DND-41 (cell line): ENCODE results near the gene PRKCZ.

ENCODE experiments used
- ATAC-seq: fragments of 200-7000 bp; cut with Tn5 transposase; 3 replicates; pipeline ENCODE4 v1.9.1; 2021; ENCODE audit warnings: low read depth; ENCODE audit not compliant: insufficient read depth
- DNase-seq: peaks from one replicate; pipeline ENCODE4 v3.0.0-alpha.2; 2020
- H2AFZ ChIP-seq: 2 replicates; pipeline ENCODE4 v1.6.0; 2012; ENCODE audit warnings: low read depth, low read length
- H3K27ac ChIP-seq: 2 replicates; pipeline ENCODE4 v1.5.1; 2012; ENCODE audit warnings: low read length, inconsistent platforms
- H3K27me3 ChIP-seq: fragments of 200-600 bp; sonication (generic); 2 replicates; pipeline ENCODE4 v1.6.0; 2012; ENCODE audit warnings: low read length, mild to moderate bottlenecking, inconsistent platforms; ENCODE audit not compliant: insufficient read depth, poor library complexity
- H3K36me3 ChIP-seq: 2 replicates; pipeline ENCODE4 v1.5.1; 2012; ENCODE audit warnings: low read length, inconsistent platforms; ENCODE audit not compliant: insufficient read depth
- H3K4me1 ChIP-seq: 2 replicates; pipeline ENCODE4 v1.5.1; 2012; ENCODE audit warnings: mild to moderate bottlenecking, low read length; ENCODE audit not compliant: insufficient read depth
- H3K4me2 ChIP-seq: 2 replicates; pipeline ENCODE4 v1.6.0; 2012; ENCODE audit warnings: mild to moderate bottlenecking, moderate library complexity, low read length, inconsistent platforms; ENCODE audit not compliant: insufficient read depth
- H3K4me3 ChIP-seq, 2 experiments: fragments of 200-600 bp in 1 of 2; shearing (Covaris generic) in 1 of 2; 2 replicates each; pipeline ENCODE4 v1.5.1; 2012 to 2016; ENCODE audit warnings: inconsistent platforms in 2 of 2, low read length in 2 of 2, mild to moderate bottlenecking in 2 of 2, low read depth in 1 of 2, moderate library complexity in 1 of 2
- H3K79me2 ChIP-seq: 2 replicates; pipeline ENCODE4 v1.6.0; 2012; ENCODE audit warnings: low read length, inconsistent platforms; ENCODE audit not compliant: insufficient read depth
- H3K9ac ChIP-seq: 2 replicates; pipeline ENCODE4 v1.6.0; 2012; ENCODE audit warnings: low read depth, mild to moderate bottlenecking, inconsistent platforms, low read length, moderate library complexity
- H3K9me3 ChIP-seq: 2 replicates; pipeline ENCODE4 v1.5.1; 2012; ENCODE audit warnings: low read length, moderate library complexity, mild to moderate bottlenecking, inconsistent platforms; ENCODE audit not compliant: insufficient read depth, severe bottlenecking
- H4K20me1 ChIP-seq: 2 replicates; pipeline ENCODE4 v1.6.0; 2012; ENCODE audit warnings: low read length; ENCODE audit not compliant: insufficient read depth
- EZH2 ChIP-seq: IDR thresholded peaks from 3 replicates; pipeline ENCODE4 v1.6.1; 2012; ENCODE audit warnings: borderline replicate concordance, low read depth, mild to moderate bottlenecking, moderate library complexity, low read length, inconsistent platforms; ENCODE audit not compliant: severe bottlenecking
- TF ChIP-seq, protein P1 (sequence below): IDR thresholded peaks from 2 replicates; pipeline ENCODE4 v1.5.1; 2012; ENCODE audit warnings: borderline replicate concordance, low read length, moderate library complexity, mild to moderate bottlenecking; ENCODE audit not compliant: poor library complexity, severe bottlenecking; ENCODE audit errors: extremely low read depth

Gene PRKCZ

DNA sequence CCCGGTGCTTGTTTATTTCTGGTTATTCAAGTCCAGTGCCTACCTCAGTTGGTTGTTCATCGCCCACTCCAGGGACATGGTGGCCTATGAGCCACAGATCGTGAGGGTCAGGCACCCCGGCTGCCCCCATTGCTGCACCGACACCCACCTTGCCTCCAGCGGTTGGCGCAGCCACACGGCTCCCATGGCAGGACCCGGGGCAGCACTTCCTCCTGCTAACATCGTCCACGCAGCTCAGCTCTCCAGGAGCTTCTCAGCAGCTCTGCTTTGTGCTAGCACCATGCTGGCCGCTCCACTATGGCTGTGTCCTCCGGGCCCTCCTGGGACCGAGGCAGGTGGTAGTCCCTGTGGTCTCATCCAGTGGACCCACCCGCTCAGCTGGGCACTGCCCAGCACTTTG, 13.9 kb upstream of the PRKCZ start:
- no peak overlapping the region for H3K9ac ChIP-seq
- H2AFZ ChIP-seq, result no peak overlapping the region
- no peak overlapping the region for H3K4me2 ChIP-seq
- H3K79me2 ChIP-seq, result no peaks in the 10 kb centered on the region
- TF ChIP-seq, protein P1, sequence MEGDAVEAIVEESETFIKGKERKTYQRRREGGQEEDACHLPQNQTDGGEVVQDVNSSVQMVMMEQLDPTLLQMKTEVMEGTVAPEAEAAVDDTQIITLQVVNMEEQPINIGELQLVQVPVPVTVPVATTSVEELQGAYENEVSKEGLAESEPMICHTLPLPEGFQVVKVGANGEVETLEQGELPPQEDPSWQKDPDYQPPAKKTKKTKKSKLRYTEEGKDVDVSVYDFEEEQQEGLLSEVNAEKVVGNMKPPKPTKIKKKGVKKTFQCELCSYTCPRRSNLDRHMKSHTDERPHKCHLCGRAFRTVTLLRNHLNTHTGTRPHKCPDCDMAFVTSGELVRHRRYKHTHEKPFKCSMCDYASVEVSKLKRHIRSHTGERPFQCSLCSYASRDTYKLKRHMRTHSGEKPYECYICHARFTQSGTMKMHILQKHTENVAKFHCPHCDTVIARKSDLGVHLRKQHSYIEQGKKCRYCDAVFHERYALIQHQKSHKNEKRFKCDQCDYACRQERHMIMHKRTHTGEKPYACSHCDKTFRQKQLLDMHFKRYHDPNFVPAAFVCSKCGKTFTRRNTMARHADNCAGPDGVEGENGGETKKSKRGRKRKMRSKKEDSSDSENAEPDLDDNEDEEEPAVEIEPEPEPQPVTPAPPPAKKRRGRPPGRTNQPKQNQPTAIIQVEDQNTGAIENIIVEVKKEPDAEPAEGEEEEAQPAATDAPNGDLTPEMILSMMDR, result no peak
- TF ChIP-seq EZH2, result no peak
- no peaks in the 10 kb centered on the region for H4K20me1 ChIP-seq
- H3K27ac ChIP-seq, result no peak overlapping the region
- H3K9me3 ChIP-seq, result no peaks in the 10 kb centered on the region
- H3K4me1 ChIP-seq, result no peaks in the 10 kb centered on the region
- ATAC-seq (no peak), DNase-seq (no peak)
- no peak overlapping the region for H3K4me3 ChIP-seq
- peaks cover 17% of the 10 kb centered on the region for H3K27me3 ChIP-seq
- H3K36me3 ChIP-seq, result no peaks in the 10 kb centered on the region

DNA sequence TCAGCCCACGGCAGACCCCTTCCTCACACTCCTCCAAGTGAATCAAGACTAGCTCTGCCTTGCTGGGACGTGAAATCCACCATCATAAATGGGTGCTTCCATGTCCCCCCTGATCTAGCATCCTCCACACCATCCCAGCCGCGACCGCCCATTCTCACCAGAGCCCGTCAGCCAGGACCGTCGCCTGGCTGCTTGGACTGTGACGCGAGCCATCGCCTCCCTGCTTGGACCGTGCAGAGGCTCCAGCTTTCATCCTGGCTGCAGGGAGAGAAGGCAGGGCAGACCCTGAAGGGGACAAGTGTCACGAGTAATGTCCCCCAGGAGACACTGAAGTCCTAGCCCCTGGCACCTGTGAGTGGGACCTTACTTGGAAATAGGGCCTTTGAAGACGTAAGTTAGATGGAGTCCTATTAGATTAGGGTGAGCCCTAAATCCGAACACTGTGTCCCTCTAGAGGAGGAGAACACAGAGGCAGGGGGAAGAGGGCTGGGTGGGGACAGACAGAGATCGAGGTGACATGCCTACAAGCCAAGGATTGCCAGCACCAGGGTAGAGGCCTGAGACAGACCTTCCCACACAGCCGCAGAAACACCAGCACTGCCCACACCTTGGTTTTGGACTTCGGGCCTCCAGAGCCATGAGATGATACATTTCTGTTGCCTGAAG, 12.8 kb upstream of the PRKCZ start:
- H3K27ac ChIP-seq, result no peak overlapping the region
- H3K27me3 ChIP-seq, result peaks cover 17% of the 10 kb centered on the region
- no peak overlapping the region for H3K4me3 ChIP-seq
- H3K36me3 ChIP-seq, result no peaks in the 10 kb centered on the region
- DNase-seq, result no peak
- H2AFZ ChIP-seq, result no peak overlapping the region
- H3K9me3 ChIP-seq, result no peaks in the 10 kb centered on the region
- no peaks in the 10 kb centered on the region for H4K20me1 ChIP-seq
- no peak overlapping the region for H3K9ac ChIP-seq
- TF ChIP-seq EZH2, result no peak
- TF ChIP-seq, protein P1, result no peak
- no peaks in the 10 kb centered on the region for H3K4me1 ChIP-seq
- H3K4me2 ChIP-seq, result no peak overlapping the region
- no peaks in the 10 kb centered on the region for H3K79me2 ChIP-seq
- no peak for ATAC-seq

DNA sequence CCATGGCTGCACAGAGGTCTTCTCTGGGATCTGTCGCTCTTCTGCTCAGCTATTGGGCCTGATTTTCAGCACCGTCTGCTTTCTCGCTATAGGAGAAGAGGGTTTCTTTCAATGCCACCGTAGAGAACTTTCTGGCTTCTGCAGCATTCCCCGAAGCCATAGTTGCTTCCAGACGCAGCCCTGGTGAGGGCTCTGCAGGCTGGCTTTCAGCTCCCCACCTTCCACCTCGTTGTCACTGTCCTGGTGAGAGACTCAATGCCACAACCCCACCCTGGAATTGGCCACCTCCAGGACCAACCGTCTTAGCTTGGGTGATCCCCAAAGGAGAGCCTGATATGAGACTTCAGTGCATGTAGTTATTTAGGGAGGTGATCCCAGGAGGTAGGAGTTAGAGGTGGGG, 12.0 kb upstream of the PRKCZ start:
- TF ChIP-seq, protein P1, result no peak
- TF ChIP-seq EZH2, result no peak
- H3K27ac ChIP-seq, result no peak overlapping the region
- no peak overlapping the region for H3K9ac ChIP-seq
- H3K36me3 ChIP-seq, result no peaks in the 10 kb centered on the region
- H3K4me2 ChIP-seq, result no peak overlapping the region
- ATAC-seq (no peak), DNase-seq (no peak)
- H3K4me1 ChIP-seq, result no peaks in the 10 kb centered on the region
- no peak overlapping the region for H2AFZ ChIP-seq
- no peaks in the 10 kb centered on the region for H4K20me1 ChIP-seq
- no peaks in the 10 kb centered on the region for H3K9me3 ChIP-seq
- peaks cover 17% of the 10 kb centered on the region for H3K27me3 ChIP-seq
- no peaks in the 10 kb centered on the region for H3K79me2 ChIP-seq
- no peak overlapping the region for H3K4me3 ChIP-seq
